GM12878 (cell line): ENCODE results near the gene CD82. TPM values are rescaled to one million over a fixed set of nuclear protein-coding genes. Genes with fewer than 3 reads are reported as not detected.

Source experiments
- ATAC-seq: fragments of 200-7000 bp; cut with Tn5 transposase; 3 replicates; pipeline ENCODE4 v1.9.1; 2020; ENCODE audit warnings: mild to moderate bottlenecking, moderate library complexity
- BruUV-seq: library from RNA; stranded (reverse); fragments of 400-500 nt; replicated peaks from 2 replicates; lab custom pipeline; 2021; lab: Mats Ljungman, UMichigan
- CTCF ChIA-PET: fragments of 300-600 bp; sonication (Branson Sonifier 250); formaldehyde crosslinking; extraction: SDS; loops from one replicate; lab custom pipeline; 2021; ENCODE audit warnings: inconsistent platforms; lab: Yijun Ruan, JAX
- POLR2A ChIA-PET: fragments of 350-600 bp; formaldehyde crosslinking; extraction: SDS; loops from one replicate; lab custom pipeline; 2021; ENCODE audit warnings: inconsistent platforms; lab: Charles Lee
- RAD21 ChIA-PET: fragments of 300-600 bp; sonication (Branson Sonifier 250); formaldehyde crosslinking; loops from one replicate; lab custom pipeline; 2023; ENCODE audit warnings: antibody characterized with exemption; ENCODE audit not compliant: unreplicated experiment; lab: Charles Lee
- SMC1A ChIA-PET: fragments of 300-600 bp; sonication (Branson Sonifier 250); formaldehyde crosslinking; loops from one replicate; lab custom pipeline; 2023; ENCODE audit not compliant: unreplicated experiment, uncharacterized antibody; lab: Charles Lee
- DNase-seq: peaks from one replicate; pipeline ENCODE4 v3.0.0-alpha.2; 2011; ENCODE audit warnings: low read depth, low spot score
- FAIRE-seq: peaks from 3 replicates; lab custom pipeline; 2011; peaks lifted over from hg19 to GRCh38; lab: Jason Lieb, UNC
- H2AFZ ChIP-seq: 2 replicates; pipeline ENCODE4 v1.6.0; 2011; ENCODE audit warnings: low read depth, low read length, control low read depth; ENCODE audit not compliant: control insufficient read depth
- H3K27ac ChIP-seq: 2 replicates; pipeline ENCODE4 v1.5.1; 2011; ENCODE audit warnings: control low read depth; ENCODE audit not compliant: control insufficient read depth, insufficient read depth
- H3K27me3 ChIP-seq, 2 experiments: replicated peaks in 1 of 2; 2 replicates each; pipeline versions ENCODE4 v1.6.0 to v1.6.1; 2011; ENCODE audit warnings: low read length in 1 of 2; ENCODE audit not compliant: control insufficient read depth in 2 of 2, insufficient read depth in 2 of 2
- H3K36me3 ChIP-seq, 2 experiments: 2 replicates each; pipeline ENCODE4 v1.5.1; 2011; ENCODE audit warnings: low read length in 1 of 2; ENCODE audit not compliant: control insufficient read depth in 2 of 2, insufficient read depth in 2 of 2
- H3K4me1 ChIP-seq: 2 replicates; pipeline ENCODE4 v1.6.1; 2011; ENCODE audit warnings: mild to moderate bottlenecking, low read length, moderate library complexity, mixed read lengths; ENCODE audit not compliant: control insufficient read depth, insufficient read depth
- H3K4me2 ChIP-seq: 2 replicates; pipeline ENCODE4 v1.6.0; 2011; ENCODE audit warnings: control low read depth; ENCODE audit not compliant: control insufficient read depth, insufficient read depth
- H3K4me3 ChIP-seq: fragments of 200-600 bp; sonication (generic); 2 replicates; pipeline ENCODE4 v1.5.1; 2016
- H3K79me2 ChIP-seq: 2 replicates; pipeline ENCODE4 v1.6.0; 2011; ENCODE audit warnings: low read length; ENCODE audit not compliant: control insufficient read depth, insufficient read depth
- H3K9ac ChIP-seq: 2 replicates; pipeline ENCODE4 v1.8.0; 2011; ENCODE audit warnings: low read length, control low read depth, mixed read lengths; ENCODE audit not compliant: control insufficient read depth, insufficient read depth
- H3K9me3 ChIP-seq: replicated peaks from 3 replicates; pipeline ENCODE4 v1.5.1; 2011; ENCODE audit warnings: mild to moderate bottlenecking, low read length; ENCODE audit not compliant: control insufficient read depth, insufficient read depth
- H4K20me1 ChIP-seq: 2 replicates; pipeline ENCODE4 v1.6.0; 2011; ENCODE audit not compliant: control insufficient read depth, insufficient read depth
- CBX3 ChIP-seq: fragments of 200-600 bp; sonication (generic); IDR thresholded peaks from 2 replicates; pipeline ENCODE4 v1.6.1; 2016; ENCODE audit warnings: low read depth, borderline replicate concordance
- FOXM1 ChIP-seq: IDR thresholded peaks from 2 replicates; pipeline ENCODE4 v1.6.1; 2012; ENCODE audit warnings: low read depth, mild to moderate bottlenecking, inconsistent platforms, low read length, moderate library complexity
- RAD21 ChIP-seq: IDR thresholded peaks from 2 replicates; pipeline ENCODE4 v1.6.1; 2011; ENCODE audit warnings: mild to moderate bottlenecking, low read depth, low read length, moderate library complexity; ENCODE audit not compliant: insufficient read depth
- WGBS: methylation state at CpG from one replicate; pipeline ENCODE4 v1.1.6; 2016; ENCODE audit warnings: low lambda C conversion rate; ENCODE audit not compliant: insufficient replicate concordance, insufficient coverage; ENCODE audit errors: missing lambda C conversion rate; 5-methylcytosine and 5-hydroxymethylcytosine counted together
- in situ Hi-C: fragments of 300-500 bp; cut with MboI; formaldehyde crosslinking; loops from 9 replicates; pipeline ENCODE4 v1.14.3; 2018; ENCODE audit warnings: mixed read lengths
- intact Hi-C: fragments of 100-400 bp; cut with micrococcal nuclease; formaldehyde crosslinking; loops from one replicate; pipeline ENCODE4 v1.14.2; 2022; ENCODE audit not compliant: unreplicated experiment
- polyA plus RNA-seq, 11 experiments: library from polyadenylated mRNA; depleted of rRNA in 4 of 11; unstranded in 6 of 11; stranded (reverse) in 5 of 11; fragments of >200 nt; fragmentation: Nextera tagmentation in 4 of 11; fragmentation: Illumina TruSeq in 1 of 11; extraction: Ambion mirVana in 4 of 11; extraction: Trizol in 1 of 11; gene quantifications; 1 replicate in 1 of 11; 2 replicates in 10 of 11; pipeline versions ENCODE4 v1.2.1 to v1.2.3, GENCODE V29; 2011 to 2016; ENCODE audit warnings: inconsistent platforms in 2 of 11, missing spikeins in 2 of 11, low read depth in 1 of 11
- total RNA-seq, 4 experiments: library from RNA; depleted of rRNA in 3 of 4; stranded (reverse); fragments of >200 nt in 3 of 4; fragmentation: Illumina TruSeq in 1 of 4; extraction: Trizol in 1 of 4; gene quantifications; 2 replicates each; pipeline versions ENCODE4 v1.2.1 to v1.2.3, GENCODE V29; 2013 to 2021
- TF ChIP-seq, protein P1 (sequence below), 3 experiments: IDR thresholded peaks in 2 of 3; conservative IDR thresholded peaks in 1 of 3; 2 replicates each; pipeline ENCODE4 v1.5.1; 2011; ENCODE audit warnings: low read depth in 3 of 3, low read length in 3 of 3, mild to moderate bottlenecking in 3 of 3, control low read depth in 2 of 3, moderate library complexity in 2 of 3, inconsistent platforms in 1 of 3, mixed read lengths in 1 of 3; ENCODE audit not compliant: control insufficient read depth in 2 of 3, insufficient read depth in 1 of 3; ENCODE audit errors: extremely low read depth in 1 of 3

The CD82 gene
- total and polyA plus RNA-seq, 10 of the 15 experiments (the other 5 are each of a cell fraction or from before 2014, with no cell fraction given): 5.2 to 180 (median 84.7) TPM

DNA sequence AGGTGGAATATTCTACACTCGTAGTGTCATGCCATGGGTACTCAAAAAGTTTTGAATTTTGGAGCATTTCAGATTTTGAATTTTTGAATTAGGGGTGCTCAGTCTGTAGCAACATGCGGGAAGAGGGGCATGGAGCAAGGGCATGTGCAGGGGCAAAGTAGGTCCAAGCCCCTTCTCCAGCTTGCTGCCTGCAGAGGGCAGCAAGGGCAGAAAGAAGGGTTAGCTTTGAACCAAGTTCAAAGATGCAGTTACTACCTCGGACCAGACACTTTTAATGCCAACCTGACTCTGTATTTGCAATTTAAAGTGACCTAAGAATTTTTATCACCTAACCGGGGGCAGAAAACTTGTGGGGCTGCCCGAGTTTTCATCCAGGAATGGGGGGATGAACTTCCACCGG lies 68.2 kb downstream of the CD82 start:
- intact Hi-C loops (loop anchor here (5.0 kb wide), 1 partner anchor 94 kb away; the partner anchor contains the start of gene TSPAN18), in situ Hi-C loops (loop anchor here (5.0 kb wide), 1 partner anchor 259 kb away; no protein-coding TSS in a partner anchor)
- ChIA-PET CTCF (interaction anchor here (0.7 to 9.0 kb wide), 5 partner anchors 12 to 278 kb away, joined by 3 to 93 read pairs (median 6); no protein-coding TSS in a partner anchor), POLR2A (no interaction called here), RAD21 (interaction anchor here (0.8 to 3.3 kb wide), 4 partner anchors 17 to 278 kb away, joined by 3 to 17 read pairs (median 7); no protein-coding TSS in a partner anchor), SMC1A (interaction anchor here (1.5 to 3.0 kb wide), 4 partner anchors 11 to 277 kb away, joined by 3 to 19 read pairs (median 8); no protein-coding TSS in a partner anchor)
- ATAC-seq (no peak), DNase-seq (no peak), FAIRE-seq (no peak)
- H3K79me2 ChIP-seq: no peaks in the 10 kb centered on the region
- no peak overlapping the region for H3K27ac ChIP-seq
- no peaks in the 10 kb centered on the region for H3K36me3 ChIP-seq
- H3K4me2 ChIP-seq: no peak overlapping the region
- 22% methylated on average over 6 of the region's 6 CpGs for WGBS
- no peaks in the 10 kb centered on the region for H4K20me1 ChIP-seq
- no peak overlapping the region for H2AFZ ChIP-seq
- no peak overlapping the region for H3K9ac ChIP-seq
- BruUV-seq: no TSS peak
- TF ChIP-seq RAD21 (peak; percentile 28; the same call in 1 of the 2 replicates), FOXM1 (no peak), CBX3 (no peak)
- TF ChIP-seq, protein P1, sequence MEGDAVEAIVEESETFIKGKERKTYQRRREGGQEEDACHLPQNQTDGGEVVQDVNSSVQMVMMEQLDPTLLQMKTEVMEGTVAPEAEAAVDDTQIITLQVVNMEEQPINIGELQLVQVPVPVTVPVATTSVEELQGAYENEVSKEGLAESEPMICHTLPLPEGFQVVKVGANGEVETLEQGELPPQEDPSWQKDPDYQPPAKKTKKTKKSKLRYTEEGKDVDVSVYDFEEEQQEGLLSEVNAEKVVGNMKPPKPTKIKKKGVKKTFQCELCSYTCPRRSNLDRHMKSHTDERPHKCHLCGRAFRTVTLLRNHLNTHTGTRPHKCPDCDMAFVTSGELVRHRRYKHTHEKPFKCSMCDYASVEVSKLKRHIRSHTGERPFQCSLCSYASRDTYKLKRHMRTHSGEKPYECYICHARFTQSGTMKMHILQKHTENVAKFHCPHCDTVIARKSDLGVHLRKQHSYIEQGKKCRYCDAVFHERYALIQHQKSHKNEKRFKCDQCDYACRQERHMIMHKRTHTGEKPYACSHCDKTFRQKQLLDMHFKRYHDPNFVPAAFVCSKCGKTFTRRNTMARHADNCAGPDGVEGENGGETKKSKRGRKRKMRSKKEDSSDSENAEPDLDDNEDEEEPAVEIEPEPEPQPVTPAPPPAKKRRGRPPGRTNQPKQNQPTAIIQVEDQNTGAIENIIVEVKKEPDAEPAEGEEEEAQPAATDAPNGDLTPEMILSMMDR (IDR thresholded peaks at IDR 0.05 in 2 of 3, conservative IDR thresholded peaks at IDR 0.05 in 1 of 3; ENCODE audit: control insufficient read depth in 2 of 3, extremely low read depth in 1 of 3, insufficient read depth in 1 of 3, low read depth in 3 of 3, low read length in 3 of 3): peak; percentile 22 to 30 (median 23); a peak in 4 of 6 replicates
- no peaks in the 10 kb centered on the region for H3K9me3 ChIP-seq
- H3K4me3 ChIP-seq: no peak overlapping the region
- no peaks in the 10 kb centered on the region for H3K27me3 ChIP-seq
- H3K4me1 ChIP-seq: peaks cover 4% of the 10 kb centered on the region
